ENCODE data around the gene PAGR1. TPM values are rescaled to one million over a fixed set of nuclear protein-coding genes. Genes with fewer than 3 reads are reported as not detected.

The PAGR1 gene
- total and polyA plus RNA-seq, 2 of the 13 experiments (the other 11 are each of a cell fraction or from before 2014, with no cell fraction given), result 9.8 to 66.4 TPM

- TF ChIP-seq UBTF (CRISPR knock-in tag; IDR thresholded peaks at IDR 0.05), result peak; percentile 33; the same call in 1 of the 2 replicates
- no peak for TF ChIP-seq ZBTB40 (IDR thresholded peaks at IDR 0.05)
- TF ChIP-seq ZBTB40 (CRISPR knock-in tag; IDR thresholded peaks at IDR 0.05), result no peak
- 0 out of 2 replicates have a peak, but pooled peaks have one; percentile 2 for TF ChIP-seq ZNF891 (CRISPR knock-in tag; IDR thresholded peaks at IDR 0.05)
- 0 out of 2 replicates have a peak, but pooled peaks have one; percentile 31 for TF ChIP-seq ELF3 (CRISPR knock-in tag; IDR thresholded peaks at IDR 0.05)
- TF ChIP-seq ZNF451 (CRISPR knock-in tag; IDR thresholded peaks at IDR 0.05), result 0 out of 2 replicates have a peak, but pooled peaks have one; percentile 54
- TF ChIP-seq TSC22D2 (CRISPR knock-in tag; IDR thresholded peaks at IDR 0.05; ENCODE audit: borderline replicate concordance), result 0 out of 2 replicates have a peak, but pooled peaks have one; percentile 28
- 0 out of 4 replicates have a peak, but pooled peaks of 1 of the 2 experiments have one; percentile 7 for TF ChIP-seq POLR2A (IDR thresholded peaks at IDR 0.05; ENCODE audit: insufficient read depth in 1 of 2, low read depth in 2 of 2, low read length in 2 of 2)
- TF ChIP-seq HHEX (CRISPR knock-in tag; IDR thresholded peaks at IDR 0.05), result no peak
- 0 out of 2 replicates have a peak, but pooled peaks have one; percentile 58 for TF ChIP-seq ZNF510 (CRISPR knock-in tag; IDR thresholded peaks at IDR 0.05; ENCODE audit: low read depth)
- TF ChIP-seq POLR2AphosphoS5 (IDR thresholded peaks at IDR 0.05; ENCODE audit: low read depth, low read length), result peak; percentile 68
- peak; percentile 12; the same call in 1 of the 2 replicates for TF ChIP-seq TBX2 (CRISPR knock-in tag; IDR thresholded peaks at IDR 0.05; ENCODE audit: borderline replicate concordance)
- 0 out of 2 replicates have a peak, but pooled peaks have one; percentile 44 for TF ChIP-seq IKZF5 (CRISPR knock-in tag; IDR thresholded peaks at IDR 0.05)
- TF ChIP-seq SSRP1 (CRISPR knock-in tag; IDR thresholded peaks at IDR 0.05), result peak; percentile 86; the same call in 1 of the 2 replicates
- TF ChIP-seq GATA4 (IDR thresholded peaks at IDR 0.05; ENCODE audit: borderline replicate concordance, low read depth), result no peak
- TF ChIP-seq SRY (CRISPR knock-in tag; IDR thresholded peaks at IDR 0.05), result no peak
- TF ChIP-seq NCOA2 (CRISPR knock-in tag; IDR thresholded peaks at IDR 0.05), result 0 out of 2 replicates have a peak, but pooled peaks have one; percentile 18
- no peak for TF ChIP-seq SOX13 (IDR thresholded peaks at IDR 0.05)
- TF ChIP-seq SOX13 (CRISPR knock-in tag; conservative IDR thresholded peaks at IDR 0.05 in 1 of 2, IDR thresholded peaks at IDR 0.05 in 1 of 2), result 0 out of 4 replicates have a peak, but pooled peaks of 1 of the 2 experiments have one; percentile 10
These were observed 4.3 kb downstream of the PAGR1 start, which contains the start of gene MVP (continued) for GRCh38 chr16:29820271-29820701.

Data from HepG2 (cell line).